Common myeloid progenitor, CD34-positive (primary cell): Measurements from ENCODE around the gene MLST8.
"Not testable (repeated sequence)": the region's sequence is repeated elsewhere in the genome, so short reads cannot be mapped to it uniquely, and the experiment has no call there.

Source experiments
- CTCF ChIA-PET: fragments of 350-600 bp; sonication (Branson Sonifier 250); formaldehyde crosslinking; loops from one replicate; lab custom pipeline; 2021; ENCODE audit warnings: antibody characterized with exemption; lab: Charles Lee
- POLR2A ChIA-PET: fragments of 350-600 bp; sonication (Branson Sonifier 250); formaldehyde crosslinking; loops from one replicate; lab custom pipeline; 2021; ENCODE audit warnings: antibody characterized with exemption; lab: Charles Lee
- DNase-seq, 3 donors: peaks; one replicate each; pipeline versions ENCODE4 v3.0.0 to v3.0.0-alpha.2; 2013
- H3K27ac ChIP-seq, 2 experiments: 1 replicate in 1 of 2; 2 replicates in 1 of 2; pipeline ENCODE4 v1.7.0; 2013; ENCODE audit warnings: inconsistent platforms in 2 of 2, low read length in 2 of 2, mild to moderate bottlenecking in 2 of 2, low read depth in 1 of 2, moderate library complexity in 1 of 2; ENCODE audit not compliant: severe bottlenecking in 2 of 2, insufficient read depth in 1 of 2, poor library complexity in 1 of 2
- H3K27me3 ChIP-seq, 5 experiments: replicated peaks in 2 of 5; 1 replicate in 3 of 5; 2 replicates in 2 of 5; pipeline versions ENCODE4 v1.6.1 to v1.7.0; 2013; ENCODE audit warnings: low read length in 4 of 5, mild to moderate bottlenecking in 2 of 5, moderate library complexity in 2 of 5, inconsistent platforms in 1 of 5; ENCODE audit not compliant: insufficient read depth in 5 of 5, control insufficient read depth in 4 of 5
- H3K36me3 ChIP-seq, 4 experiments: 1 replicate in 2 of 4; 2 replicates in 2 of 4; pipeline versions ENCODE4 v1.6.1 to v1.7.0; 2013; ENCODE audit warnings: low read length in 3 of 4, control low read depth in 1 of 4, mild to moderate bottlenecking in 1 of 4; ENCODE audit not compliant: control insufficient read depth in 4 of 4, insufficient read depth in 4 of 4
- H3K4me1 ChIP-seq, 4 experiments: 1 replicate in 3 of 4; 2 replicates in 1 of 4; pipeline versions ENCODE4 v1.6.1 to v1.7.1; 2013; ENCODE audit warnings: low read length in 3 of 4, mild to moderate bottlenecking in 3 of 4, control low read depth in 1 of 4, inconsistent platforms in 1 of 4, moderate library complexity in 1 of 4; ENCODE audit not compliant: control insufficient read depth in 4 of 4, insufficient read depth in 4 of 4; ENCODE audit errors: control extremely low read depth in 1 of 4
- H3K4me3 ChIP-seq, 7 experiments: 1 replicate in 4 of 7; 2 replicates in 3 of 7; pipeline versions ENCODE4 v1.5.1 to v1.7.0; 2013; ENCODE audit warnings: mild to moderate bottlenecking in 7 of 7, low read length in 6 of 7, moderate library complexity in 6 of 7, inconsistent platforms in 2 of 7, low read depth in 2 of 7, control low read depth in 1 of 7; ENCODE audit not compliant: insufficient read depth in 4 of 7, control insufficient read depth in 1 of 7; ENCODE audit errors: extremely low read depth in 1 of 7
- H3K9me3 ChIP-seq, 5 experiments: 1 replicate in 4 of 5; 2 replicates in 1 of 5; pipeline versions ENCODE4 v1.6.1 to v1.7.1; 2013; ENCODE audit warnings: low read length in 4 of 5, mild to moderate bottlenecking in 2 of 5, inconsistent platforms in 1 of 5, low read depth in 1 of 5, moderate library complexity in 1 of 5; ENCODE audit not compliant: control insufficient read depth in 4 of 5, insufficient read depth in 2 of 5; ENCODE audit errors: control extremely low read depth in 1 of 5
- WGBS: methylation state at CpG from one replicate; pipeline ENCODE4 v1.1.5; 2013; ENCODE audit not compliant: insufficient coverage; 5-methylcytosine and 5-hydroxymethylcytosine counted together

Gene MLST8

GRCh38 chr16:2237493-2238149 lies 32.4 kb downstream of the MLST8 start:
- DNase-seq, result no peak
- Histone ChIP-seq H3K4me1 (peaks cover 0 to 18% (median 8%) of the 10 kb centered on the region in 4 experiments), H3K4me3 (peak overlapping the region in 1 of 7 experiments; percentile 23), H3K27me3 (peaks cover 0 to 43% (median 12%) of the 10 kb centered on the region in 5 experiments), H3K9me3 (no peaks in the 10 kb centered on the region), H3K27ac (no peak overlapping the region), H3K36me3 (peaks cover 4 to 42% (median 22%) of the 10 kb centered on the region in 4 experiments)
- POLR2A ChIA-PET, result interaction anchor here (0.8 to 1.1 kb wide), 2 partner anchors 250 to 1603 kb away, joined by 3 to 4 read pairs; no protein-coding TSS in a partner anchor
- 17% methylated on average over 54 of the region's 65 CpGs for WGBS
- CTCF ChIA-PET, result interaction anchor here (1.5 to 1.8 kb wide), 2 partner anchors 12 to 14 kb away, joined by 7 to 8 read pairs; partner anchors contain the start of gene ECI1

- no peak for DNase-seq
- Histone ChIP-seq H3K4me1 (peaks cover 0 to 18% (median 8%) of the 10 kb centered on the region in 4 experiments), H3K27ac (no peak overlapping the region), H3K36me3 (peaks cover 2 to 42% (median 24%) of the 10 kb centered on the region in 4 experiments), H3K4me3 (no peak overlapping the region), H3K9me3 (no peaks in the 10 kb centered on the region), H3K27me3 (peaks cover 0 to 43% (median 12%) of the 10 kb centered on the region in 5 experiments)
- CTCF ChIA-PET, result interaction anchor here (1.5 to 1.8 kb wide), 2 partner anchors 12 to 14 kb away, joined by 7 to 8 read pairs; partner anchors contain the start of gene ECI1
- POLR2A ChIA-PET, result interaction anchor here (0.8 to 1.1 kb wide), 4 partner anchors 9 to 1603 kb away, joined by 3 to 4 read pairs (median 3); no protein-coding TSS in a partner anchor
- WGBS, result 74% methylated on average over 13 of the region's 18 CpGs
These were observed 33.0 kb downstream of the MLST8 start for GRCh38 chr16:2238150-2238837.

DNA sequence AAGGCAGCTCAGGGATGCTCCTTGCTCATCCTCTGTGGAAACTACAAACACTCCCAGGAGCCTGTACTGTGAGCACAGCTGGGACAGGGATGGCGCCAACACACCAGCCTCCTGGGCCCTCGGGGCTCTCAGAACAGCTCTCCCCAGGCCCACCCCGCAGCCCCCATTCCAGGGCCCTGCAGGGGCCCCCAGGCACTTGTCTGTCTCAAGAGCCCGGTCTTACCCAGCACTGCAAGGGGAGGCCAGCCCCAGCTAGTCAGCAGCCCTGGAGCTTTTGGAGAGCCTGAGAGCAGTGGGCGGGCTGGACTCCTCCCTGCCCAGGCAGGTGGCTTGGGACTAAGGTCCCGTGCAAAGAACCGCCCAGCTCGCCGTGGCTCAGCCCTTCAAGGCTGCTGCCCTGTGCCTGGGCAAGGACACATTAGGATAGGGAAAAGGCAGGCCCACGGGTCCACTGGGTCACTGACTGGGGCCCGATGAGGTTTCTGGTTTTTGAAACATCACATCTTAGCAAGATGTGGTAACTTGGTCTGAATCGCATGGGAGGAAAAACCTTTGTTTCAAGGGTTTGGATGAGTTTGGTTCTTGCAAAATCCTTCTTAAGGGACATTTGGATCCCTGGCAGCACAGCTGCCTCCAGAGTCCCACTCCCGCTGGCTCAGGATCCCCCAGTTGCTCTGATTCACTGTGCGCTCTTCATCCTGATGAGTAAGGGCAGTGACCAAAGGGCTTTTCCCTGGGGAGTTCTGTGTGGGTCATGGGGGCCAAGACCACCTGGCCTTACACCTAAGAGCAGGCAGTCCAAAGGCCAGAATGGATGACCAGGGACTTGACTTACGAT lies 33.8 kb downstream of the MLST8 start:
- ChIA-PET POLR2A (interaction anchor here (0.8 to 1.1 kb wide), 3 partner anchors 9 to 1602 kb away, joined by 3 read pairs; no protein-coding TSS in a partner anchor), CTCF (interaction anchor here (1.5 to 1.8 kb wide), 2 partner anchors 13 kb away, joined by 7 to 8 read pairs; partner anchors contain the start of gene ECI1)
- H3K27ac ChIP-seq, result no peak overlapping the region
- H3K4me3 ChIP-seq, result no peak overlapping the region
- H3K9me3 ChIP-seq, result no peaks in the 10 kb centered on the region
- no peak for DNase-seq
- H3K4me1 ChIP-seq, result peaks cover 0 to 18% (median 8%) of the 10 kb centered on the region in 4 experiments
- 96% methylated on average over 15 of the region's 15 CpGs for WGBS
- H3K27me3 ChIP-seq, result peaks cover 0 to 43% (median 12%) of the 10 kb centered on the region in 5 experiments
- peaks cover 3 to 43% (median 21%) of the 10 kb centered on the region in 4 experiments for H3K36me3 ChIP-seq

DNA sequence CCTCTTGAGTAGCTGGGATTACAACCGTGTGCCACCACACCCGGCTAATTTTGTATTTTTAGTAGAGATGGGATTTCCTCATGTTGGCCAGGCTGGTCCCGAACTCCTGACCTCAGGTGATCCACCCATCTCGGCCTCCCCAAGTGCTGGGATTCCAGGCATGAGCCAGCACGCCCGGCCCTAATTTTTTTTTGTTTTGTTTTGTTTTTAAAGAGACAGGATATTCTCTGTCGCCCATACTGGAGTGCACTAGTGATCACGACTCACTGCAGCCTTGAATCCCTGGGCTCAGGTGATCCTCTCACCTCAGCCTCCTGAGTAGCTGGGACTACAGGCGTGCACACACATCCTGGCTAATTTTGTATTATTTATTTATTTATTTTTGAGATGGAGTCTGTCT lies 35.1 kb downstream of the MLST8 start:
- H3K27me3 ChIP-seq, result peaks cover 0 to 36% (median 12%) of the 10 kb centered on the region in 5 experiments
- CTCF ChIA-PET, result interaction anchor here (1.0 kb wide), 1 partner anchor 9 kb away, joined by 3 read pairs; no protein-coding TSS in a partner anchor
- H3K4me3 ChIP-seq, POLR2A ChIA-PET, DNase-seq, H3K27ac ChIP-seq, H3K9me3 ChIP-seq: not testable (repeated sequence)
- peaks cover 0 to 18% (median 8%) of the 10 kb centered on the region in 4 experiments for H3K4me1 ChIP-seq
- peaks cover 2 to 43% (median 23%) of the 10 kb centered on the region in 4 experiments for H3K36me3 ChIP-seq
- WGBS, result 92% methylated on average over 5 of the region's 9 CpGs

GRCh38 chr16:2242598-2242997 lies 37.3 kb downstream of the MLST8 start:
- no peaks in the 10 kb centered on the region for H3K9me3 ChIP-seq
- WGBS, result 91% methylated on average over 8 of the region's 11 CpGs
- POLR2A ChIA-PET, result no interaction called here
- peaks cover 0 to 3% (median 1%) of the 10 kb centered on the region in 4 experiments for H3K4me1 ChIP-seq
- no peak overlapping the region for H3K27ac ChIP-seq
- CTCF ChIA-PET, result interaction anchor here (0.9 to 1.2 kb wide), 2 partner anchors 9 to 171 kb away, joined by 3 to 4 read pairs; no protein-coding TSS in a partner anchor
- DNase-seq, result no peak
- H3K27me3 ChIP-seq, result peaks cover 0 to 13% (median 2%) of the 10 kb centered on the region in 5 experiments
- peaks cover 10 to 48% (median 34%) of the 10 kb centered on the region in 4 experiments for H3K36me3 ChIP-seq
- H3K4me3 ChIP-seq, result no peak overlapping the region

GRCh38 chr16:2243031-2243528 lies 37.8 kb downstream of the MLST8 start:
- Histone ChIP-seq H3K36me3 (peaks cover 10 to 48% (median 34%) of the 10 kb centered on the region in 4 experiments), H3K4me1 (no peaks in the 10 kb centered on the region), H3K4me3 (no peak overlapping the region), H3K27ac (no peak overlapping the region), H3K9me3 (no peaks in the 10 kb centered on the region), H3K27me3 (peaks cover 0 to 8% (median 2%) of the 10 kb centered on the region in 5 experiments)
- POLR2A ChIA-PET, result no interaction called here
- WGBS, result 98% methylated on average over 17 of the region's 19 CpGs
- CTCF ChIA-PET, result interaction anchor here (1.2 kb wide), 1 partner anchor 9 kb away, joined by 4 read pairs; no protein-coding TSS in a partner anchor
- DNase-seq, result no peak
